Pericardium fibroblast (primary cell): Measurements from ENCODE around the gene RBMX. TPM values are rescaled to one million over a fixed set of nuclear protein-coding genes. Genes with fewer than 3 reads are reported as not detected.

Experiments used
- total RNA-seq: library from RNA; depleted of rRNA; stranded (reverse); fragments of >200 nt; gene quantifications from 2 replicates; pipeline ENCODE4 v1.2.3, GENCODE V29; 2015

RBMX gene
- 103 and 142 TPM in 2 replicates for total RNA-seq

DNA sequence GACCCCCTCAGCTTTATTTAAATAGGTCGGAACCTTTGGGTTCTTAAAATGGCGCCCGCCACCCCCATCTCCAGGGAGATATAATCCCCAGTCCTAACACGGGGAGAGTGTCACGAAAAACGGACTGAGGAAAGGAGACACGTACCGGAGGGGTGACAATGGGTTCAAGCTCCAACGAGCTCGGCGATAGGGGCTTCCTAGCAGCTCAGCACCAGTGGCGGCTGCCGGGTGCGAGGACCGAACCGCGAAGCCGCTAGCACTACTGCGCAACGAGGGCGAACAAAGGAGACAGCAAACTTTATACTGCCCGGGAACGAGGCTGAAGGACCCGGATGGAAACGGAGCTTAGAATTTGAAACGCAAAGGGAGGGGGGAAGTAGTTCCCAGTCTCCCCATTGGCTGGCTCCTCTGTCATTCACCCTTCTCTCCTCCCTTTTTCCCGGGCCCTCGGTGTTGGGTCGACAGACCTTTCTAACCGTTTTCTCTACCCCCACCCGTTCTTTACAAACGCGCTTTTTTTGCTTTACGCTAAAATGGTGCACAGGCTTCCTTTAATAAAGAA, at the start of gene RBMX:
TSS of gene RBMX (minus strand) at position 274 of the 562 bp plus-strand sequence. CDS start 1,298 bp downstream, outside the sequence.

Other genes with a start within 250 kb of the RBMX start
- not detected in 2 replicates for gene CD40LG, start 232.6 kb downstream of the RBMX start, total RNA-seq
- gene ARHGEF6, start 99.8 kb downstream of the RBMX start, total RNA-seq = 5.4 and 10.8 TPM in 2 replicates
- gene GPR101, start 153.3 kb upstream of the RBMX start, total RNA-seq = not detected in 2 replicates